Measurements from ENCODE around the gene NAV1. TPM values are rescaled to one million over a fixed set of nuclear protein-coding genes. Genes with fewer than 3 reads are reported as not detected.

The NAV1 gene
- total and polyA plus RNA-seq, 3 experiments from 2014 or later, result 0.77 to 1.8 (median 0.95) TPM

GRCh38 chr1:201493757-201494617 is 44.9 kb upstream of the NAV1 start:
- H3K4me1 ChIP-seq (ENCODE audit: insufficient read depth, low read length), result no peaks in the 10 kb centered on the region
- H3K27ac ChIP-seq (ENCODE audit: low read depth, low read length), result no peak overlapping the region
- H3K27me3 ChIP-seq (ENCODE audit: insufficient read depth, low read length, poor library complexity, severe bottlenecking), result no peaks in the 10 kb centered on the region
- Mint-ChIP-seq H3K4me3 (no peak overlapping the region), H3K9me3 (no peaks in the 10 kb centered on the region), H3K36me3 (peaks cover 3 to 79% (median 7%) of the 10 kb centered on the region in 3 donors), H3K27ac (no peak overlapping the region), H3K27me3 (no peaks in the 10 kb centered on the region), H3K4me1 (peaks cover 0 to 5% (median 4%) of the 10 kb centered on the region in 3 donors)
- H3K36me3 ChIP-seq (ENCODE audit: insufficient read depth, low read length), result peaks cover 10% of the 10 kb centered on the region
- ChIA-PET CTCF (interaction anchor here (1.0 to 2.4 kb wide), 3 partner anchors 10 to 19 kb away, joined by 3 to 15 read pairs (median 4); no protein-coding TSS in a partner anchor), POLR2A (no interaction called here)
- DNase-seq, result no peak
- H3K9me3 ChIP-seq (ENCODE audit: low read length), result no peaks in the 10 kb centered on the region
- no peak overlapping the region for H3K4me3 ChIP-seq (ENCODE audit: low read length)

- peaks cover 3 to 63% (median 4%) of the 10 kb centered on the region in 3 donors for H3K36me3 Mint-ChIP-seq
- Histone ChIP-seq H3K9me3 (ENCODE audit: low read length) (no peaks in the 10 kb centered on the region), H3K36me3 (ENCODE audit: insufficient read depth, low read length) (peaks cover 6% of the 10 kb centered on the region), H3K27me3 (ENCODE audit: insufficient read depth, low read length, poor library complexity, severe bottlenecking) (no peaks in the 10 kb centered on the region), H3K27ac (ENCODE audit: low read depth, low read length) (no peak overlapping the region), H3K4me1 (ENCODE audit: insufficient read depth, low read length) (no peaks in the 10 kb centered on the region), H3K4me3 (ENCODE audit: low read length) (no peak overlapping the region)
- H3K4me1 Mint-ChIP-seq, result peaks cover 0 to 14% (median 4%) of the 10 kb centered on the region in 3 donors
- DNase-seq, result no peak
- no peaks in the 10 kb centered on the region for H3K9me3 Mint-ChIP-seq
- peaks cover 0 to 2% of the 10 kb centered on the region in 2 donors for H3K27me3 Mint-ChIP-seq
- POLR2A ChIA-PET, result no interaction called here
- CTCF ChIA-PET, result interaction anchor here (1.3 to 3.1 kb wide), 3 partner anchors 11 to 17 kb away, joined by 7 to 15 read pairs (median 13); partner anchors contain the start of gene CSRP1
- H3K27ac Mint-ChIP-seq, result peak overlapping the region in 1 of 8 donors; percentile 54
- no peak overlapping the region for H3K4me3 Mint-ChIP-seq
Observed at GRCh38 chr1:201495551-201496295, 43.2 kb upstream of the NAV1 start.

GRCh38 chr1:201496296-201496690 is 42.6 kb upstream of the NAV1 start:
- Histone ChIP-seq H3K27ac (ENCODE audit: low read depth, low read length) (no peak overlapping the region), H3K36me3 (ENCODE audit: insufficient read depth, low read length) (peaks cover 6% of the 10 kb centered on the region), H3K9me3 (ENCODE audit: low read length) (no peaks in the 10 kb centered on the region), H3K4me3 (ENCODE audit: low read length) (no peak overlapping the region), H3K4me1 (ENCODE audit: insufficient read depth, low read length) (no peaks in the 10 kb centered on the region), H3K27me3 (ENCODE audit: insufficient read depth, low read length, poor library complexity, severe bottlenecking) (no peaks in the 10 kb centered on the region)
- H3K9me3 Mint-ChIP-seq, result no peaks in the 10 kb centered on the region
- H3K4me1 Mint-ChIP-seq, result peaks cover 0 to 14% (median 4%) of the 10 kb centered on the region in 3 donors
- no peak for DNase-seq
- CTCF ChIA-PET, result interaction anchor here (1.3 to 3.1 kb wide), 3 partner anchors 10 to 16 kb away, joined by 7 to 15 read pairs (median 13); partner anchors contain the start of gene CSRP1
- peaks cover 3 to 58% (median 4%) of the 10 kb centered on the region in 3 donors for H3K36me3 Mint-ChIP-seq
- H3K27ac Mint-ChIP-seq, result peak overlapping the region in 1 of 8 donors; percentile 54
- peaks cover 0 to 2% of the 10 kb centered on the region in 2 donors for H3K27me3 Mint-ChIP-seq
- no peak overlapping the region for H3K4me3 Mint-ChIP-seq
- POLR2A ChIA-PET, result no interaction called here

- Mint-ChIP-seq H3K27me3 (peaks cover 0 to 2% of the 10 kb centered on the region in 2 donors), H3K4me3 (no peak overlapping the region)
- H3K9me3 ChIP-seq (ENCODE audit: low read length), result no peaks in the 10 kb centered on the region
Observed at GRCh38 chr1:201497935-201498509, 40.9 kb upstream of the NAV1 start.

GRCh38 chr1:201498621-201499020 is 40.3 kb upstream of the NAV1 start:
- Histone ChIP-seq H3K36me3 (ENCODE audit: insufficient read depth, low read length) (peaks cover 6% of the 10 kb centered on the region), H3K27me3 (ENCODE audit: insufficient read depth, low read length, poor library complexity, severe bottlenecking) (no peaks in the 10 kb centered on the region), H3K27ac (ENCODE audit: low read depth, low read length) (no peak overlapping the region), H3K4me1 (ENCODE audit: insufficient read depth, low read length) (no peaks in the 10 kb centered on the region), H3K4me3 (ENCODE audit: low read length) (no peak overlapping the region), H3K9me3 (ENCODE audit: low read length) (no peaks in the 10 kb centered on the region)
- Mint-ChIP-seq H3K4me3 (no peak overlapping the region), H3K27me3 (peaks cover 0 to 2% of the 10 kb centered on the region in 2 donors), H3K36me3 (peaks cover 0 to 40% (median 3%) of the 10 kb centered on the region in 3 donors), H3K4me1 (peaks cover 4 to 22% (median 10%) of the 10 kb centered on the region in 3 donors), H3K27ac (no peak overlapping the region), H3K9me3 (no peaks in the 10 kb centered on the region)
- POLR2A ChIA-PET, result no interaction called here
- DNase-seq, result no peak
- CTCF ChIA-PET, result interaction anchor here (1.0 to 1.7 kb wide), 2 partner anchors 12 to 14 kb away, joined by 4 to 12 read pairs; no protein-coding TSS in a partner anchor

More at GRCh38 chr1:201497935-201498509, 40.9 kb upstream of the NAV1 start:
- CTCF ChIA-PET, result interaction anchor here (1.0 to 3.1 kb wide), 3 partner anchors 13 to 16 kb away, joined by 4 to 13 read pairs (median 12); no protein-coding TSS in a partner anchor
- POLR2A ChIA-PET, result no interaction called here
- Histone ChIP-seq H3K27me3 (ENCODE audit: insufficient read depth, low read length, poor library complexity, severe bottlenecking) (no peaks in the 10 kb centered on the region), H3K27ac (ENCODE audit: low read depth, low read length) (no peak overlapping the region), H3K4me1 (ENCODE audit: insufficient read depth, low read length) (no peaks in the 10 kb centered on the region), H3K4me3 (ENCODE audit: low read length) (no peak overlapping the region), H3K36me3 (ENCODE audit: insufficient read depth, low read length) (peaks cover 6% of the 10 kb centered on the region)
- H3K27ac Mint-ChIP-seq, result peak overlapping the region in 1 of 8 donors; percentile 85
- DNase-seq, result no peak
- H3K4me1 Mint-ChIP-seq, result peaks cover 0 to 17% (median 4%) of the 10 kb centered on the region in 3 donors
- H3K36me3 Mint-ChIP-seq, result peaks cover 3 to 44% (median 4%) of the 10 kb centered on the region in 3 donors
- no peaks in the 10 kb centered on the region for H3K9me3 Mint-ChIP-seq

GRCh38 chr1:201499191-201499590 is 39.7 kb upstream of the NAV1 start:
- no peak for DNase-seq
- Histone ChIP-seq H3K36me3 (ENCODE audit: insufficient read depth, low read length) (peaks cover 6% of the 10 kb centered on the region), H3K27ac (ENCODE audit: low read depth, low read length) (no peak overlapping the region), H3K4me3 (ENCODE audit: low read length) (no peak overlapping the region), H3K9me3 (ENCODE audit: low read length) (no peaks in the 10 kb centered on the region), H3K4me1 (ENCODE audit: insufficient read depth, low read length) (no peaks in the 10 kb centered on the region), H3K27me3 (ENCODE audit: insufficient read depth, low read length, poor library complexity, severe bottlenecking) (no peaks in the 10 kb centered on the region)
- Mint-ChIP-seq H3K36me3 (peaks cover 0 to 34% (median 3%) of the 10 kb centered on the region in 3 donors), H3K4me3 (no peak overlapping the region), H3K27me3 (peaks cover 0 to 2% of the 10 kb centered on the region in 2 donors), H3K9me3 (no peaks in the 10 kb centered on the region), H3K27ac (peak overlapping the region in 1 of 8 donors; percentile 4), H3K4me1 (peaks cover 7 to 25% (median 15%) of the 10 kb centered on the region in 3 donors)
- POLR2A ChIA-PET, result no interaction called here
- CTCF ChIA-PET, result interaction anchor here (1.7 to 6.1 kb wide), 2 partner anchors 14 kb away, joined by 12 to 47 read pairs; no protein-coding TSS in a partner anchor

- Mint-ChIP-seq H3K9me3 (no peaks in the 10 kb centered on the region), H3K4me1 (peaks cover 8 to 27% (median 20%) of the 10 kb centered on the region in 3 donors), H3K27ac (peak overlapping the region in 1 of 8 donors; percentile 17), H3K36me3 (peaks cover 0 to 26% (median 0%) of the 10 kb centered on the region in 3 donors), H3K27me3 (peaks cover 0 to 2% of the 10 kb centered on the region in 2 donors), H3K4me3 (no peak overlapping the region)
- no peak overlapping the region for H3K4me3 ChIP-seq (ENCODE audit: low read length)
- H3K9me3 ChIP-seq (ENCODE audit: low read length), result no peaks in the 10 kb centered on the region
- H3K27ac ChIP-seq (ENCODE audit: low read depth, low read length), result no peak overlapping the region
- no peaks in the 10 kb centered on the region for H3K27me3 ChIP-seq (ENCODE audit: insufficient read depth, low read length, poor library complexity, severe bottlenecking)
- DNase-seq, result no peak
- peaks cover 3% of the 10 kb centered on the region for H3K4me1 ChIP-seq (ENCODE audit: insufficient read depth, low read length)
- peaks cover 6% of the 10 kb centered on the region for H3K36me3 ChIP-seq (ENCODE audit: insufficient read depth, low read length)
- CTCF ChIA-PET, result interaction anchor here (6.1 to 19.3 kb wide), 2 partner anchors 13 to 18 kb away, joined by 47 to 406 read pairs; no protein-coding TSS in a partner anchor
- POLR2A ChIA-PET, result no interaction called here
Observed at GRCh38 chr1:201499795-201500669, 38.9 kb upstream of the NAV1 start.

Data from CD8-positive, alpha-beta memory T cell (primary cell).